ENCODE data around the gene CACNA2D3. TPM values are rescaled to one million over a fixed set of nuclear protein-coding genes. Genes with fewer than 3 reads are reported as not detected.

CACNA2D3 gene
- total and polyA plus RNA-seq, 3 experiments from 2014 or later: not detected

GRCh38 chr3:55014906-55015305, 892.6 kb downstream of the CACNA2D3 start:
- no peak overlapping the region for H3K4me3 Mint-ChIP-seq
- no peaks in the 10 kb centered on the region for H3K4me1 Mint-ChIP-seq
- DNase-seq: no peak
- Histone ChIP-seq H3K27ac (ENCODE audit: low read depth, low read length) (no peak overlapping the region), H3K4me1 (ENCODE audit: insufficient read depth, low read length) (no peaks in the 10 kb centered on the region), H3K9me3 (ENCODE audit: low read length) (no peaks in the 10 kb centered on the region), H3K36me3 (ENCODE audit: insufficient read depth, low read length) (no peaks in the 10 kb centered on the region), H3K27me3 (ENCODE audit: insufficient read depth, low read length, poor library complexity, severe bottlenecking) (no peaks in the 10 kb centered on the region), H3K4me3 (ENCODE audit: low read length) (no peak overlapping the region)
- ChIA-PET POLR2A (no interaction called here), CTCF (no interaction called here)
- H3K9me3 Mint-ChIP-seq: peaks cover 1 to 5% (median 4%) of the 10 kb centered on the region in 5 donors
- no peaks in the 10 kb centered on the region for H3K36me3 Mint-ChIP-seq
- no peaks in the 10 kb centered on the region for H3K27me3 Mint-ChIP-seq
- H3K27ac Mint-ChIP-seq: no peak overlapping the region

DNA sequence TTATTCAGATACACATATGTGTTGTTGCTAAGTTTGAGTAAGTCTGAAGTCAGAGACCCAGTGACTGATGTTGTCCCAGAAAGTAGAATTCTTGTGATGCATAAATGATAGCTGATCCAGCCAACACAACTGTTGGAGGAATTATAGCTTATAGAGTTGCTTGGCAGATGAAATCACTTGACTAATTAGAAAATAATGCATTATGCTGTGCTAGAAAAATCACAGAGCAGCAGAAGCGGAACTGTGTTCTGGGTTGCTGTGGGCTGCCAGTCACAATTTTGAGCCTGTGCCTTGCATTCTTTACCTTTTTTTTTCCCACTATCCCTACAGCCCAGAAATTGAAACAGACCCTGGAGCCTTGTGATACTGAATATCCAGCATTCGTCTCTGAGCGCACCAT, 895.5 kb downstream of the CACNA2D3 start:
- H3K4me3 Mint-ChIP-seq: no peak overlapping the region
- H3K27ac ChIP-seq (ENCODE audit: low read depth, low read length): no peak overlapping the region
- H3K27me3 ChIP-seq (ENCODE audit: insufficient read depth, low read length, poor library complexity, severe bottlenecking): no peaks in the 10 kb centered on the region
- H3K27ac Mint-ChIP-seq: no peak overlapping the region
- H3K4me1 Mint-ChIP-seq: no peaks in the 10 kb centered on the region
- CTCF ChIA-PET: no interaction called here
- POLR2A ChIA-PET: no interaction called here
- H3K9me3 ChIP-seq (ENCODE audit: low read length): no peaks in the 10 kb centered on the region
- no peak overlapping the region for H3K4me3 ChIP-seq (ENCODE audit: low read length)
- no peaks in the 10 kb centered on the region for H3K36me3 Mint-ChIP-seq
- H3K27me3 Mint-ChIP-seq: peaks cover 0 to 1% of the 10 kb centered on the region in 2 donors
- H3K9me3 Mint-ChIP-seq: peaks cover 1 to 14% (median 2%) of the 10 kb centered on the region in 5 donors
- DNase-seq: no peak
- H3K36me3 ChIP-seq (ENCODE audit: insufficient read depth, low read length): no peaks in the 10 kb centered on the region
- no peaks in the 10 kb centered on the region for H3K4me1 ChIP-seq (ENCODE audit: insufficient read depth, low read length)

- no peaks in the 10 kb centered on the region for H3K27me3 ChIP-seq (ENCODE audit: insufficient read depth, low read length, poor library complexity, severe bottlenecking)
- Mint-ChIP-seq H3K4me3 (no peak overlapping the region), H3K36me3 (no peaks in the 10 kb centered on the region), H3K9me3 (peaks cover 0 to 10% (median 0%) of the 10 kb centered on the region in 5 donors), H3K27ac (no peak overlapping the region), H3K27me3 (peaks cover 0 to 3% of the 10 kb centered on the region in 2 donors), H3K4me1 (no peaks in the 10 kb centered on the region)
- H3K4me3 ChIP-seq (ENCODE audit: low read length): no peak overlapping the region
- ChIA-PET CTCF (no interaction called here), POLR2A (no interaction called here)
- no peak overlapping the region for H3K27ac ChIP-seq (ENCODE audit: low read depth, low read length)
- H3K4me1 ChIP-seq (ENCODE audit: insufficient read depth, low read length): no peaks in the 10 kb centered on the region
- no peaks in the 10 kb centered on the region for H3K36me3 ChIP-seq (ENCODE audit: insufficient read depth, low read length)
- DNase-seq: no peak
- H3K9me3 ChIP-seq (ENCODE audit: low read length): no peaks in the 10 kb centered on the region
Observed at GRCh38 chr3:55030938-55031337, 908.6 kb downstream of the CACNA2D3 start.

DNA sequence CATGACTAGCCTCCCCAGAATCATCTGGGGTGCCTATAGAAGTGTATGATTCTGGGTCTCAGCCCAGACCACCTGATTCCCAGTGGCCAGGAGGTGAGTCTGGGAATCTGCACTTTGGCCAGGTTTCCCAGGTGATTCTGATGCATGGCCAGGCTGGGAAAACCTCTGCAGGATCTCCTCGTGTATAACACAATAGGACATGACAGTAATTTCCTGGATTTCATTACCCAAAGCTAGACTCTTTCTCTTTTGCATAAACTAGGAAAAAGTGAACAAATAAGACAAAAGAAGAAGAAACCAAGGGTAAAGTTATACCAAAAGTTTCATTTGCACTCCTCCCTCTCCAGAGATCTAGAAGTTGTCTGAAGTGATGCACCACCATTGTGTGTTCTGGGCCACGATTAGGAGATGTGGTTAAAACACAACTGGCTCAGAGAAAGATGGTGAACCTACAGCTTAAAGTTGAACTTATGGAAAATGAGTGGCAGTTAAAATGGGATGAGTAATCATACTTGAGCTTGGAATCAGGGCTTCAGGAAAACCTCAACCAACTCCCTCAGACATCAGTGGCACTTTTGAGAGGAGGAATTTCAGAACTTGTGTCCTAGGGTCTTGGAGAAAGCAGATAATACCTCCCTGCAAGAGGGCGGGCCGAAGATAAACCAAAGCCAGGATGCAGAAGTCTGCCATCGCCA, 914.7 kb downstream of the CACNA2D3 start:
- Histone ChIP-seq H3K27me3 (ENCODE audit: insufficient read depth, low read length, poor library complexity, severe bottlenecking) (no peaks in the 10 kb centered on the region), H3K9me3 (ENCODE audit: low read length) (no peaks in the 10 kb centered on the region), H3K27ac (ENCODE audit: low read depth, low read length) (no peak overlapping the region), H3K36me3 (ENCODE audit: insufficient read depth, low read length) (no peaks in the 10 kb centered on the region), H3K4me1 (ENCODE audit: insufficient read depth, low read length) (no peaks in the 10 kb centered on the region), H3K4me3 (ENCODE audit: low read length) (no peak overlapping the region)
- Mint-ChIP-seq H3K36me3 (no peaks in the 10 kb centered on the region), H3K9me3 (peaks cover 0 to 4% (median 0%) of the 10 kb centered on the region in 5 donors), H3K4me3 (no peak overlapping the region), H3K27ac (no peak overlapping the region), H3K4me1 (no peaks in the 10 kb centered on the region), H3K27me3 (peaks cover 0 to 1% of the 10 kb centered on the region in 2 donors)
- CTCF ChIA-PET: no interaction called here
- POLR2A ChIA-PET: no interaction called here
- no peak for DNase-seq

DNA sequence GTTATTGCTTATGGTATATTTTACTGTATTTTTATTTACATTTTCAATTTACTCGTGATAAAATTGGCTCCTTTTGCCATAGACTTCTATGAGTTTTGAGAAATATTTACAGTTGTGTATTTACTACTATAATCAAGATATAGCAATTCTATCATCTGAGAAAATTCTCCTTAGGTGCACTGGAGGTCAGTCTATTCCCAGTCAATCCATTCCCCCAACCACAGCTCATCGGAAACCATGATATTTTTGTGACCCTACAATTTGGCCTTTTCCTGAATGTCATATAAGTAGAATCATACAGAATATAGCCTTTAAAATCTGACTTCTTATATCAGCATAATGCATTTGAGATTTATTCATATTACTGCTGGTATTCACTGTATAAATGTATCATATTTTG, 920.2 kb downstream of the CACNA2D3 start:
- no peak overlapping the region for H3K4me3 Mint-ChIP-seq
- no peaks in the 10 kb centered on the region for H3K36me3 Mint-ChIP-seq
- DNase-seq: no peak
- H3K27ac Mint-ChIP-seq: no peak overlapping the region
- Histone ChIP-seq H3K27ac (ENCODE audit: low read depth, low read length) (no peak overlapping the region), H3K4me3 (ENCODE audit: low read length) (no peak overlapping the region), H3K9me3 (ENCODE audit: low read length) (no peaks in the 10 kb centered on the region), H3K36me3 (ENCODE audit: insufficient read depth, low read length) (no peaks in the 10 kb centered on the region), H3K27me3 (ENCODE audit: insufficient read depth, low read length, poor library complexity, severe bottlenecking) (no peaks in the 10 kb centered on the region), H3K4me1 (ENCODE audit: insufficient read depth, low read length) (no peaks in the 10 kb centered on the region)
- H3K4me1 Mint-ChIP-seq: no peaks in the 10 kb centered on the region
- CTCF ChIA-PET: no interaction called here
- POLR2A ChIA-PET: no interaction called here
- H3K27me3 Mint-ChIP-seq: no peaks in the 10 kb centered on the region
- H3K9me3 Mint-ChIP-seq: peaks cover 0 to 5% (median 0%) of the 10 kb centered on the region in 5 donors

DNA sequence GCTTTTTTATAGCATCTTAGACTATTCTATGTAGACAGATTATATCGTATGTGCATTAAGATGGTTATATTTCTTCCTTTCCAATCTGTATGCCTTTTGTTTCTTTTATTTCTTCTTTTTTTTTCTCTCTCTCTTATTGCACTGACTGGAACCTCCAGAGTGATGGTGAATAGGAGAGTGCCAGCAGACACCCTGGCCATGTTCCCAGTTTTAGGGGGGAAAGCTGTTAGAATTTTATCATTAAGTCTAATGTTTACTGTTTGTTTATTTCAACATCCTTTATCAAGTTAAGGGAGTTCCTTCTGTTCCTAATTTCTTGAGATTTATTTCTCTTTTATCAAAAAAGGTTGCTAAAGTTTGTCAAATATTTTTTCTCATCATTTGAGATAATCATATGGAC, 922.1 kb downstream of the CACNA2D3 start:
- H3K4me3 Mint-ChIP-seq: no peak overlapping the region
- peaks cover 0 to 5% (median 0%) of the 10 kb centered on the region in 5 donors for H3K9me3 Mint-ChIP-seq
- no peaks in the 10 kb centered on the region for H3K4me1 ChIP-seq (ENCODE audit: insufficient read depth, low read length)
- no peaks in the 10 kb centered on the region for H3K27me3 ChIP-seq (ENCODE audit: insufficient read depth, low read length, poor library complexity, severe bottlenecking)
- H3K27ac ChIP-seq (ENCODE audit: low read depth, low read length): no peak overlapping the region
- H3K4me1 Mint-ChIP-seq: no peaks in the 10 kb centered on the region
- no peaks in the 10 kb centered on the region for H3K9me3 ChIP-seq (ENCODE audit: low read length)
- H3K36me3 ChIP-seq (ENCODE audit: insufficient read depth, low read length): no peaks in the 10 kb centered on the region
- POLR2A ChIA-PET: no interaction called here
- no peak for DNase-seq
- H3K27me3 Mint-ChIP-seq: no peaks in the 10 kb centered on the region
- CTCF ChIA-PET: no interaction called here
- H3K36me3 Mint-ChIP-seq: no peaks in the 10 kb centered on the region
- H3K27ac Mint-ChIP-seq: no peak overlapping the region
- H3K4me3 ChIP-seq (ENCODE audit: low read length): no peak overlapping the region

DNA sequence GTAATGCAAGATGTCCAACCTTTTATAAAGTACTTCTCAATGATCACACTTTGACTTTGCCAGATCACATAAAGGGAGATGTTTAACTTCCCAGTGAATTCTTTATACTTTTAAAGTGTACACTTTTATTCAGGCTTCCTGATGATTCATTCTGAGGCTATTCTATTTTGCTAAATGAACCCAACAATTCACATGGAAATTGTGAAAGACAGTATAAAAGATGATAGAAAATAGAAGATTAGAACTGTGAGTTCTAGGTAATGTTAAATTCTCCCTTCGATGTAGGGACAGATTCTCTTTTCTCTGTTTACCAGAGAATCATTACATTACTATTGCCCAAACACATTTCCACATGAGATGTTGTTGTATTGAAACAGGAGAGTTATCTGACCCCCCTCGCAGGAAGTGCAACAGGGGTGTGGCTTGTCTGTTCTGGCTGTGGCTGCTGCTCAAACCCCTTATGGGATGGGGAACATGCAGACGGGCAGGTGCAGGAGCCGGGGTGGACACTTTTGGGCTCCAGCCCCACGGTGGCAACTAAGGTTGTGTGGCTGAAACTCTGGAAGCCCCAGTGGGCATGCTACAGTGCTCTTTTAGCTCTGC, 936.8 kb downstream of the CACNA2D3 start:
- no peaks in the 10 kb centered on the region for H3K4me1 Mint-ChIP-seq
- no peaks in the 10 kb centered on the region for H3K9me3 ChIP-seq (ENCODE audit: low read length)
- no peaks in the 10 kb centered on the region for H3K4me1 ChIP-seq (ENCODE audit: insufficient read depth, low read length)
- no peak overlapping the region for H3K27ac ChIP-seq (ENCODE audit: low read depth, low read length)
- H3K27ac Mint-ChIP-seq: no peak overlapping the region
- ChIA-PET POLR2A (no interaction called here), CTCF (no interaction called here)
- no peaks in the 10 kb centered on the region for H3K27me3 ChIP-seq (ENCODE audit: insufficient read depth, low read length, poor library complexity, severe bottlenecking)
- H3K9me3 Mint-ChIP-seq: peaks cover 2 to 17% (median 12%) of the 10 kb centered on the region in 5 donors
- no peaks in the 10 kb centered on the region for H3K27me3 Mint-ChIP-seq
- no peaks in the 10 kb centered on the region for H3K36me3 ChIP-seq (ENCODE audit: insufficient read depth, low read length)
- no peak for DNase-seq
- no peak overlapping the region for H3K4me3 Mint-ChIP-seq
- no peaks in the 10 kb centered on the region for H3K36me3 Mint-ChIP-seq
- H3K4me3 ChIP-seq (ENCODE audit: low read length): no peak overlapping the region

- Mint-ChIP-seq H3K4me1 (no peaks in the 10 kb centered on the region), H3K36me3 (no peaks in the 10 kb centered on the region), H3K4me3 (no peak overlapping the region), H3K27ac (no peak overlapping the region), H3K9me3 (peaks cover 0 to 11% (median 4%) of the 10 kb centered on the region in 5 donors), H3K27me3 (no peaks in the 10 kb centered on the region)
- ChIA-PET POLR2A (no interaction called here), CTCF (no interaction called here)
- Histone ChIP-seq H3K27me3 (ENCODE audit: insufficient read depth, low read length, poor library complexity, severe bottlenecking) (no peaks in the 10 kb centered on the region), H3K4me3 (ENCODE audit: low read length) (no peak overlapping the region), H3K27ac (ENCODE audit: low read depth, low read length) (no peak overlapping the region), H3K36me3 (ENCODE audit: insufficient read depth, low read length) (no peaks in the 10 kb centered on the region), H3K9me3 (ENCODE audit: low read length) (no peaks in the 10 kb centered on the region), H3K4me1 (ENCODE audit: insufficient read depth, low read length) (no peaks in the 10 kb centered on the region)
- no peak for DNase-seq
Observed at GRCh38 chr3:55060896-55061719, 938.8 kb downstream of the CACNA2D3 start.

Data from CD8-positive, alpha-beta memory T cell (primary cell).